ENCODE measurements around the gene WFDC8. TPM values are rescaled to one million over a fixed set of nuclear protein-coding genes. Genes with fewer than 3 reads are reported as not detected.

Gene WFDC8
- total RNA-seq, 4 donors from 2014 or later = not detected

- TF ChIP-seq, protein P1, sequence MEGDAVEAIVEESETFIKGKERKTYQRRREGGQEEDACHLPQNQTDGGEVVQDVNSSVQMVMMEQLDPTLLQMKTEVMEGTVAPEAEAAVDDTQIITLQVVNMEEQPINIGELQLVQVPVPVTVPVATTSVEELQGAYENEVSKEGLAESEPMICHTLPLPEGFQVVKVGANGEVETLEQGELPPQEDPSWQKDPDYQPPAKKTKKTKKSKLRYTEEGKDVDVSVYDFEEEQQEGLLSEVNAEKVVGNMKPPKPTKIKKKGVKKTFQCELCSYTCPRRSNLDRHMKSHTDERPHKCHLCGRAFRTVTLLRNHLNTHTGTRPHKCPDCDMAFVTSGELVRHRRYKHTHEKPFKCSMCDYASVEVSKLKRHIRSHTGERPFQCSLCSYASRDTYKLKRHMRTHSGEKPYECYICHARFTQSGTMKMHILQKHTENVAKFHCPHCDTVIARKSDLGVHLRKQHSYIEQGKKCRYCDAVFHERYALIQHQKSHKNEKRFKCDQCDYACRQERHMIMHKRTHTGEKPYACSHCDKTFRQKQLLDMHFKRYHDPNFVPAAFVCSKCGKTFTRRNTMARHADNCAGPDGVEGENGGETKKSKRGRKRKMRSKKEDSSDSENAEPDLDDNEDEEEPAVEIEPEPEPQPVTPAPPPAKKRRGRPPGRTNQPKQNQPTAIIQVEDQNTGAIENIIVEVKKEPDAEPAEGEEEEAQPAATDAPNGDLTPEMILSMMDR (IDR thresholded peaks at IDR 0.05; ENCODE audit: low read depth) = no peak
Measured at GRCh38 chr20:45595235-45595634, 16.2 kb upstream of the WFDC8 start.

DNA sequence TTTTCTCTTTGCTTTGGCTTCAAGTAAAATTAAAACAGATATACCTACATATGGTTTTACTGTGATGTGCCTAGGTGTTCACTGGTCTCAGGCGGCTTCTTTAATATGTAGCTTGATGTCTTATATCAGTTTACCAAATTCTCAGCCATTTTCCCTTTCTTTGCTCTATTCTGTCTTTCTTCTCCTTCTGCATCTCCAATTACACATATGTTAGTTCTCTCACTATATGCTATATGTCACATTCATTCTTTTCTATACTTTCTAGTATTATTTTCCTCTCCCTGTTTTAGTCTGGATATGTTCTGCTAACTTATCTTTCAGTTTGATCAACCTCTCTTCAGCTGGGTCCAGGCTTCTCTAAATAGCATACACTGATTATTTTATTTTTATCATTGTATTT is 14.4 kb upstream of the WFDC8 start:
- TF ChIP-seq, protein P1 (IDR thresholded peaks at IDR 0.05; ENCODE audit: low read depth) = no peak

DNA sequence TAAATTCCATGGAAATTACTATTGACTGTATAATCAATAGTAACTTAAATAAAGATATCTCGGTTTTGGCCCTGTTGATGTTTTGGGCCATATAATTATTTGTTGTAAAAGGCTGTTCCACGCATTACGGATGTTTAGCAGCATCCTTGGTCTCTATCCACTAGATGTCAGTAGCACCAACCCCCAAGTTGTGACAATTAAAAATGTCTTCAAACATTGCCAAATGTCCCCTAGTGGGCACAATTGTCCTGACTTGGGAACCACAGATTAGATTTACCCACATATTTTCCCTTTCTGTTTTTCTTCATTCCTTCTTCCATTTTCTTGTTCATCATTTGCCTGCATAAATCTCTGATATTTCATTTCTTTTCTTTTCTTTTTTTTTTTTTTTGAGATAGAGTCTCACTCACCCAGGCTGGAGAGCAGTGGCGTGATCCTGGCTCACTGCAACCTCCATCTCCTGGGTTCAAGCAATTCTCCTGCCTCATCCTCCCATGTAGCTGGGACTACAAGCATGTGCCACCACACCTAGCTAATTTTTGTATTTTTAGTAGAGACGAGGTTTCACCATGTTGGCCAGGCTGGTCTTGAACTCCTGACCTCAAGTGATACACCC is 13.6 kb upstream of the WFDC8 start:
- TF ChIP-seq, protein P1 (IDR thresholded peaks at IDR 0.05; ENCODE audit: low read depth) = no peak

DNA sequence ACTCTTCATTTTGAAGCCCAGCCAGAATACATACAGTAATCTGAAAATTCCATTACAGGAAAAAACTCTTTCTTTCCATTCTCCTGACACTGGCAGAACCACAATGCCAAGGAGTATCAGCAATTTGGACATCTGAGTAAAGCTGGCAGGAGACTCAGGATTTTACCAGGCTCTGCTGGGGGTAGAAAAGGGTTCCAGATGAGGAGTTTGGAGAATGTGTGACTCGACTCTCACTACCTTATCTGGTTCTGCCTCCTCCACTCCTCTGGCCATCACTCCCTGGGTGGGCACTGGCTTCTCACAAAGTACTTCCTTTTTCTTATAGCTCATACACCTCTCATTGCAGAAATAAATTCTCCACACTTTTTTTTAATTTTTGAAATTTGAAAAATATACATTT is 10.6 kb upstream of the WFDC8 start:
- TF ChIP-seq, protein P1 (IDR thresholded peaks at IDR 0.05; ENCODE audit: low read depth) = no peak

- TF ChIP-seq, protein P1 (IDR thresholded peaks at IDR 0.05; ENCODE audit: low read depth) = no peak
Measured at GRCh38 chr20:45588800-45589199, 9.7 kb upstream of the WFDC8 start.

DNA sequence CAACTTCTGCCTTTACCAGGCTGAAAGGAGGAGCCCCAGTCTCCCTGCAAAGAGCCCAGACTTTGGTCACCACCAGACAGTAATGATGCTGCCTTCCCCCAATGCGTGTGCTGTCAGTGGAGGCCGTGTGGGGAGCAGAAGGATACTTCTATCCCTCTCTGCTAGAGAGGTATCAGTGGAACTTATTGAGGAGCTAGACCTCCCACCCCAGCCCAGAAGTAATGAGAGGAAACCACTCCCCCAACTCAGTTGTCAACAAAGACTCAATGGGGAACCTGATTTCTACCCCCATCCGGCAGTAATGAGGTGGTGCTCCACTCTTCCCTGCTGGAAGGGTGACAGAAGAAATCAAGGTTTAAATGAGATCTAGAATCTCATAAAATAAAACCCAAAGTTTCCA is 4.4 kb upstream of the WFDC8 start:
- TF ChIP-seq, protein P1 (IDR thresholded peaks at IDR 0.05; ENCODE audit: low read depth) = no peak

- TF ChIP-seq, protein P1 (IDR thresholded peaks at IDR 0.05; ENCODE audit: low read depth) = no peak
Measured at GRCh38 chr20:45581702-45582101, 2.6 kb upstream of the WFDC8 start.

Data from subcutaneous adipose tissue (tissue), 4 donors.